Adipocyte (in vitro differentiated cells): ENCODE results near the gene NCOR2.

Experiments used
- DNase-seq: peaks from one replicate; pipeline ENCODE4 v3.0.0-alpha.2; 2015; ENCODE audit warnings: low read depth
- H3K27me3 ChIP-seq: replicated peaks from 2 replicates; pipeline ENCODE4 v1.7.0; 2013; ENCODE audit warnings: mild to moderate bottlenecking, low read length, moderate library complexity; ENCODE audit not compliant: control insufficient read depth, insufficient read depth
- H3K36me3 ChIP-seq: 2 replicates; pipeline ENCODE4 v1.7.0; 2013; ENCODE audit warnings: low read length, mild to moderate bottlenecking, moderate library complexity; ENCODE audit not compliant: control insufficient read depth, insufficient read depth, severe bottlenecking
- H3K4me1 ChIP-seq: 2 replicates; pipeline ENCODE4 v1.7.0; 2013; ENCODE audit warnings: mild to moderate bottlenecking, low read length, moderate library complexity; ENCODE audit not compliant: control insufficient read depth, insufficient read depth
- H3K4me3 ChIP-seq: 2 replicates; pipeline ENCODE4 v1.7.0; 2013; ENCODE audit warnings: mild to moderate bottlenecking, low read length, moderate library complexity
- H3K9ac ChIP-seq: 2 replicates; pipeline ENCODE4 v1.7.0; 2013; ENCODE audit warnings: mild to moderate bottlenecking, low read length, moderate library complexity
- H3K9me3 ChIP-seq: 2 replicates; pipeline ENCODE4 v1.7.0; 2013; ENCODE audit warnings: mild to moderate bottlenecking, low read length, moderate library complexity; ENCODE audit not compliant: control insufficient read depth

Gene NCOR2

DNA sequence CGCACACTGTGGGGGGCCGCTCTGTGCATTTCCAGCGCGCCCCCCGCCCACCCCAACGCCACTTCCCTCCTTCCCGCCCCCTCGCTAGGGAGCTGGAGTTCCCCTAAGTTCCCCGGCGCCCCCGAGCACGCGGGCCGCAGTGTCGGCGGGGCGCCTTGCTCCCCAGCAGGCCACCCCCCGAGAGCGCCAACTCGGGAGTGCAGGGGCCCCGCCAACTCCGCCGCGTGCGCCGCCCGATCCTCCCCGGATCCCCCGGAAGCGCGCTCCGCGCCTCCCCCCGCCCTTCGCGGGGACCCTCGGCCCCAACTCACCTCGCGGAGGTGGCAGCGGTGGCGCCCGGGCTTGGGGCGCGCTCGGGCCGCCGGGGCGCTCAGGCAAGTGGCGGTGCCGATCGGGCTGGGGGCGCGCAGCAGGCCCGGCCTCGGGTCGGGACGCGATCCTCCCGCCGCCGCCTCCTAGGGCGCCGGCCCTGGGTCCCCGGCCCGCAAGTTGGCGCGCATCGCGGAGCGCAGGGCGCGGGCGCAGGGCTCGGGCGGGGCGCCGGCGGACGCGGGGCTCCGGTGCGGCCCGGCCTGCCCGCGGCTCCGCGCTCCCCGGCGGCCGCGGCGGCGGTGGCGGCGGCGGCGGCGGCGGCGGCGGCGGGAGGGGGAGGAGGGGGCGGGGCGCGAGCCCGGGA, at the start of gene NCOR2:
TSS of gene NCOR2 (minus strand) at position 616 of the 676 bp plus-strand sequence. CDS start 72,361 bp downstream, outside the sequence.
- Histone ChIP-seq H3K9ac (peak within 1 kb of the TSS; percentile 88), H3K9me3 (no peaks in the 10 kb centered on the region), H3K4me1 (peaks cover 17% of the 10 kb centered on the region), H3K4me3 (peak within 1 kb of the TSS; percentile 84), H3K36me3 (no peaks in the 10 kb centered on the region), H3K27me3 (no peaks in the 10 kb centered on the region)
- DNase-seq, result peak; percentile 55

DNA sequence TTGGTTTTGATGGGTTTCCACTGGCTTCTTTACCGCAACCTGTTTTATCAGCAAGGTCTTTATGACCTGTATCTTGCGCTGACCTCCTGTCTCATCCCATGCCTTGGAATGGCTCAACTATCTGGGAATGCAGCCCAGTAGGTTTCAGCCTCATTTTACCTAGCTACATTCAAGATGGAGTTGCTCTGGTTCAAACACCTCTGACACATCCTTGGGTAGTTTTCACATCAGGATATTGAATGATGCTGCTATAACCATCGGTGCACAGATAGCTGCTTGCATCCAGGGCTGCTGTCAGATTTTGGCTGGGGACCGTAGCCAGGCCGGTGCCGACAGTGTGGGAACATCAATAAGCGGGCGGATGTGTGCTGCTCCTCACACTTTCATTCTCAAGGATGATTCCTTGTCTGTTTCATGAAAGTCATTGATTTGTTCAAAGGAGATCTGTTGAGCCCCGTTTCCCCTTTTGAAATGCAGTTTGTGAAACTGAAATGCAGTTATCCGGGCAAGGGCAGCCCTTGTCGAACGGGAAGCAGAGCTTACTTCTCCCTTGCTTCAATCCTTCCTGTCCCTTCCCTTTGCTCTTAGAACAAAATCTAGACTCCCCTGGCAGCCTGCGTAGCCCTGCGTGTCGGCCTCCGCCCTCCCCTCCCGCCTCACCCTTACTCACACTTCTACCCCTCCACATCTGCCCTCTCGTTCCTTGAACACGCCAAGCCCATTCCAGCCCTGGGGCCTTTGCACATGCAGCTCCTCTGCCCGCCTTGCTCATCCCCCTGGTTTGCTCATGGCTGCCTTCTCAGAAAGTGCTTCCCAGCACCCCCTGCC, 49.2 kb upstream of the NCOR2 start:
- no peaks in the 10 kb centered on the region for H3K27me3 ChIP-seq
- peaks cover 18% of the 10 kb centered on the region for H3K4me1 ChIP-seq
- no peak for DNase-seq

DNA sequence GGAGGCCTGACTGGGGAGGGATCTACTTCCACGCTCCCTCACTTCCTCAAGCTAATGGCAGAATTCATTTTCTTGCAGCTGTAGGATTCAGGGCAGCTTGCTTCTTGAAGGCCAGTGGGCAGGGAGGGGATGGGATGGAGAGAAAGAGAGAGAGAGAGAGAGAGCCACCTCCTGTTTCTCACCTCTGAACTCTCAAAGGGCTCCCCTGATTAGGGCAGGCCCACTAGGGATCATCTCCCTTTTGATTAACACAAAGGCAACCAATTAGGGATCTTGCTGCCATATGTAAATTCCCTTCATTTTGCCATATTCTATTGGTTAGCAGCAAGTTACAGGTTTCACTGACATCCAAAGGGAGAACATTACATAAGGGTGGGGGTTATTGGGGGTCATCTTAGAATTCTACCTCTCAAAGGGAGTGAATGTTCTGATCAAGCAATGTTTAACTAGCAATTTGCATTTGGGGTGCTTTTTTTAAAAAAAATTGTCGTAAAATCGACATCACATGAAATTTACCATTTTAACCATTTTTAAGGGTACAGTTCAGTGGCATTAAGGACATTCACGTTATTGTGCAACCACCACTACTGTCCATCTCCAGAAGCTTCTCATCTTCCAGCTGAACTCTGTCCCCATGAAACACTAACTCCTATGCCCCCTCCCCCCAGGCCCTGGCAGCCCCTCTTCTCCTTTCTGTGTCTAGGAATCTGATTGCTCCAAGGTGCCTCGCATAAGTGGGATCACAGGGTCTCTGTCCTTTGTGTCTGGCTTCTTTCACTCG, 47.3 kb upstream of the NCOR2 start:
- H3K27me3 ChIP-seq, result no peaks in the 10 kb centered on the region
- H3K36me3 ChIP-seq, result no peaks in the 10 kb centered on the region
- peaks cover 7% of the 10 kb centered on the region for H3K9me3 ChIP-seq

More for the DNA sequence above, 49.2 kb upstream of the NCOR2 start:
- H3K9me3 ChIP-seq, result peaks cover 7% of the 10 kb centered on the region
- H3K4me3 ChIP-seq, result no peak overlapping the region
- no peak overlapping the region for H3K9ac ChIP-seq
- H3K36me3 ChIP-seq, result no peaks in the 10 kb centered on the region

DNA sequence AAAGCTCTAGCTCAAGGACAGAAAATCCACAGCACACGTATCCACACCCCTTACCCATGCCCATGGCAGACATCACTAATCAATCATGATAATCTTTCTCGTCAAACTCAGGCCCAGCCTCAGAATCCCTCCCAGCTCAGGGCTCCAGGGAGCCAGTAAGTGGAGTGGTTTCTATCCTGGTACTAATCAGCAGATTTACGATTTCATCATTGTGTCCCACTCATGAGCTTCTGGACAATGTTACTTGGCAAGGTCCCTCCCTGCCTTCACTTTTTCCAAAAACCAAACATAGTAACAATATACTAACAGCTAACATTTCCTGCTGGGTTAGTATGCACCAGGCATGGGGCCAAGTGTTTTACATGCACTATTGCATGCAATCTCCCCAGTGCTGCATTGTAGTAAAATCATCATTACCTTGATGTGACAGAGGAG, 45.8 kb upstream of the NCOR2 start:
- Histone ChIP-seq H3K9ac (no peak overlapping the region), H3K36me3 (no peaks in the 10 kb centered on the region), H3K9me3 (peaks cover 7% of the 10 kb centered on the region), H3K4me3 (no peak overlapping the region), H3K4me1 (peaks cover 4% of the 10 kb centered on the region), H3K27me3 (peaks cover 10% of the 10 kb centered on the region)
- peak; percentile 85 for DNase-seq

More for the DNA sequence above, 47.3 kb upstream of the NCOR2 start:
- H3K4me1 ChIP-seq, result peaks cover 4% of the 10 kb centered on the region
- no peak overlapping the region for H3K4me3 ChIP-seq
- no peak overlapping the region for H3K9ac ChIP-seq
- DNase-seq, result no peak

DNA sequence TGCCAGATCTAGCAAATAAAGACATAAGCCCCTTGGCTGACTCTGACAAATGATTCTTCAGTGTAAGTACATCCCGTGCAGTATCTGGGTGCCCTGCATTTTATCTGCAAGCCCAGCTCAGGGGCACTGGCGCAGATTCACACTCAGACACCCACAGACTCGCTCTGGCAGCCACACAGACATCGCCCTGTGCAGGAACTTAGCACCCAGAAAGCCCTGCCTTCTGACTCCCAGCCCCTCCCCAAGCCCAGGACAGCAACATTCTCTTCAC, 44.9 kb upstream of the NCOR2 start:
- H3K4me1 ChIP-seq, result peaks cover 4% of the 10 kb centered on the region
- H3K9ac ChIP-seq, result no peak overlapping the region
- H3K27me3 ChIP-seq, result peaks cover 10% of the 10 kb centered on the region
- DNase-seq, result no peak
- no peaks in the 10 kb centered on the region for H3K36me3 ChIP-seq
- H3K9me3 ChIP-seq, result peaks cover 7% of the 10 kb centered on the region
- H3K4me3 ChIP-seq, result no peak overlapping the region

DNA sequence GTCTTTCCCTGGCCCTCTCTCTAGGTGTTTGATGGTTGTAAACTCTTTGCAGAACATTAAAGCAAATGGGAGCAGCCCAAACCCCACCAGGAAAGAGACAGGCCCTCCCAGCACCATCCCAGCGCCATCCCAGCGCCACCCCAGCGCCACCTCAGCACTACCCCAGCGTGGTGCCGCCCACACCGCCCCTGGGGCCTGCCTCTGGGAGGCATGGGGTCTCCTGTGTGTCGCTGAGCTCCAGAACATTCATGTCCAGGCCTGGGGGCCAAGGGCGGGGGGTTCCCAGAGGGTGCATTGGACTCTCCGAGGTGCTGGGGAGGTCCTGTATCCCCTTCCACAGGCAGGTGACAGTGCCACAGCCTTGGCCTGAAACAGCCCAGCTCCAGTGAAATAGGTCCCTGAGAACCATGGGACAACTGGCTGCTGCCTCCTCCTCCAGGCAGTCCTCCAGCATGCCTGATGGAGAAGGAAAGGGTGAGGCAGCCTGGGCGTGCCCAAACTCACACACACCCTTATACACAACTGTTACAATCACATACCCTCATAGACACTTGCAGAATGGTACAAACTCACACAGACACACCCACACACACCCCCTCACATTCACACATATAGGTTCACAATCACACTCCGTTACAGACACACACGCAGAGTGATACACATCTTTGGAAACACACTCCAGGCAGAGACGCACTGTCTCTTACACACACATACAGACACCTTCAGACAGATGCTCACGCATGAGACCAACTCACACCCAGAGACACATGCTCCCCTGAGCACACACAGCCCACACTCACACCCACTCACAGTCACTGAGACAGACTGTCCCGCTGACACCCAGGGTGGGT, 44.4 kb upstream of the NCOR2 start:
- H3K9me3 ChIP-seq, result peaks cover 7% of the 10 kb centered on the region

DNA sequence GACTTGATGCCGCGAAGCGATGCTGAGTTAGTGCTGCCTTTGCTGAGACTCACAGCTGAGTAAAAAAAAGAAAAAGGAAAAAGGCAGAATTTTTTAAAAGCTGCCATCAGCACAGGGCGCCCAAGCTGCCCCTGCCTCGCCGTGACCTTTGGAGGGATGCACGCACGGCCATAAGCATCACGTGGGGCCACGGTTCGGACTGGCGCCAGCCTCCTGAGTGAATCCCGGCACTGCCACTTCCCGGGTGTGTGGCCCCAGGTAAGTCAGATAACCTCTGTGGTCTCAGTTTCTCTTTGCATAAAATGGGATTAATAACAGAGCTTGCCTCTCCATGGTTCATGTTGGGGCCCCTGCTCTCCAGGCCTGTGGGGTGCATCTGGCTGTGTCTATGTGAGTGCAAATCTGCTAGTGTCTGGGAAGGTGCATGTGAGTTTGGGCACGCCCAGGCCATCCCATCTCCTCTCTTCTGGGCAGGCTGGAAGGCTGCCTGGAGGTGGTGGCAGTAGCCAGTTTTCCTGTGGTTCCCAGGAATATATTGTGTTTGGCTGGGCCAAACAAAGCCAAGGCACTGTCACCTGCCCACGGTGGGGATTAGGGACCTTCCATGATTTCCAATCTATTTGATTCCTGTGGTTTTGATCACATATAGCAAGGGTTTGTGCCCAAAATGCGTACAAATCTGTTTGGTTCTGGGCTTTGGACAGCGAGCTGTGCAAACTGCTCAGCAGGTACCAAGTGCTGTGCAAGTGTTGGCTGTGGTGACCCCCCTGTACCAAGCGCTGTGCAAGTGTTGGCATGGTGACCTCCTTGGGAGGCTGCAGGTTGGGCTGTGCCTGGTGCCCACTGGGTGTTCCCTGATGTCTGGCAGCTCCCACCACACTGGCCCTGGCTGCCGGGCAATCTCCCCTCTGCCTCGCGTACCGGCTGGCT, 43.5 kb upstream of the NCOR2 start:
- H3K36me3 ChIP-seq, result no peaks in the 10 kb centered on the region
- no peak for DNase-seq
- peaks cover 4% of the 10 kb centered on the region for H3K4me1 ChIP-seq
- no peak overlapping the region for H3K4me3 ChIP-seq
- H3K27me3 ChIP-seq, result peaks cover 10% of the 10 kb centered on the region
- H3K9ac ChIP-seq, result no peak overlapping the region
- peaks cover 7% of the 10 kb centered on the region for H3K9me3 ChIP-seq

More for the DNA sequence above, 44.4 kb upstream of the NCOR2 start:
- Histone ChIP-seq H3K27me3 (peaks cover 10% of the 10 kb centered on the region), H3K9ac (no peak overlapping the region), H3K4me3 (no peak overlapping the region), H3K36me3 (no peaks in the 10 kb centered on the region), H3K4me1 (peaks cover 4% of the 10 kb centered on the region)
- DNase-seq, result no peak

DNA sequence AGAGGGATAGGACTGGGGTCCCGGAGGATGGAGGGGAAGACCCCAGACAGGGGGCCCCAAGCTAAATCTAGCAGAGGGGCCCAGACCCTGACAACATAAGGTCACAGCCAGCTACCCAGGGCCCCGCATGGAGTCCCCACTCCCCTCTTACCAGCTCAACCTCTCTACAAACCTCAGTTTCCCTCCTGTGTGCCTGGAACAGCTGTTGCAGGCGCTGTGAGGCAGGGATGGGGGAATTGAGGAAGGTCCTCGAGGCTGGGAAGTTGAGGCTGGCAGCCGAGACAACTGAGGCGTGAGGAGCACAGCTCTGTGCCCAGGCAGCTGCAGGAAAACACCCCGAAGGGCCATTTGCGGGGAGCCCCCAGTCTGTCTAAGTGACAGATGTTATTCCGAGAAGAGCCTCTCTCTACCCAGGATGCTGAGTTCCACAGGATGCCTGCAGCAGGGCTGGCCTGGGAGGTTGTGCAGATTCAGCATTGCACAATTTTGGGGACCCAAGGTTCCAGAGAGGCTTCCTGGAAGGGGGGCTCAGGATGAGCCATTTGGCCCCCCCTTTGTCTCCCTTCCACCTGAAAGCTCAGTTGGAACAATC, 42.7 kb upstream of the NCOR2 start:
- H3K27me3 ChIP-seq, result peaks cover 10% of the 10 kb centered on the region
- no peak for DNase-seq
- no peak overlapping the region for H3K9ac ChIP-seq
- H3K4me3 ChIP-seq, result no peak overlapping the region
- H3K9me3 ChIP-seq, result peaks cover 7% of the 10 kb centered on the region
- peaks cover 4% of the 10 kb centered on the region for H3K4me1 ChIP-seq
- H3K36me3 ChIP-seq, result no peaks in the 10 kb centered on the region

DNA sequence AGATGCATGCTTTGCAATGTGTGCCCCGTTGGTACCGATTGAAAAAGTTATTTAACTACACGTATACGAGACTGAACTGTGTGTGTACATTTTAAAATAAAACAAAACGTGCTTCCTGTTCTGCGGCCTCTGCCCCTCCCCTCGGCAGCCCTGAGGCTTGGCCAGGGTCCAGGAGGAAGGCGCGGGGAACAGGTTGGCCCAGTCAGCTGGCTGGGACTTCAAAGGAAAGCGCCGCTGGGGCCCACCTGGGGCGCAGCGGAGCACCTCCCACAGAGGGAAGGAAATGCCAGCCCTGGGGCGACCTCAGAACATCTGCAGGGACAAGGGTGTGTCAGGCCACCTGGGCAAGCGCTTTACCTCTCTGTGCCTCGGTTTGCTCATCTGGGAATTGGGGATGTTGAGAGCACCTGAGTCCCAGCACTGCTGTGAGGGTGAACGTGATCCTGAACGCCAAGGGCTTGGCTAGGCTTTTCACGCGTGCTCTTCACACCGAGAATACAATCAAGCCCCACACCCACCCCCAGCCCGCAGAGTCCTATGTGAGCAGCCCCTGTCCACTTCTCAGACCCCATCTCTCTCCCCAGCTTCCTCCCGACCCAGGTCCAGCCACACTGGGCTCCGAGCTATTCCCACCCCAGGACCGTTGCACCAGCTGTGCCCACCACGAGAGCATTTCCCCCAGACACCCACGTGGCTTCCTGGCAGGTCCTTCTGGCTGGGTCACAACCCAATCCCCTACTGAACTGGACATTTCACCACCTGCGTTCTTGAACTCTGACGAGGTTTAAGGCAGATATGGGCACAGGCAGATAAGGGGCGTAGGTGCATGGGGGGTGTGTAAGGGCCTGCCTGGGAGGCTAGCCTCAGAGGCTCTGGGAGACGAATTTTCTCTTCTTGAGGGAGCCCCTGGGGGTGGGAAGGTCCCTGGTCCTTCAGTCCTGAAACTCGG, 41.9 kb upstream of the NCOR2 start:
- no peak overlapping the region for H3K9ac ChIP-seq
- H3K4me3 ChIP-seq, result no peak overlapping the region
- peaks cover 4% of the 10 kb centered on the region for H3K4me1 ChIP-seq
- H3K36me3 ChIP-seq, result no peaks in the 10 kb centered on the region
- DNase-seq, result peak; percentile 8
- H3K9me3 ChIP-seq, result peaks cover 3% of the 10 kb centered on the region
- peaks cover 10% of the 10 kb centered on the region for H3K27me3 ChIP-seq
